SK-MEL-5 (cell line): ENCODE results near the gene TRIM17. TPM values are rescaled to one million over a fixed set of nuclear protein-coding genes. Genes with fewer than 3 reads are reported as not detected.

ENCODE experiments used
- DNase-seq: peaks from one replicate; pipeline ENCODE4 v3.0.0-alpha.2; 2016; ENCODE audit warnings: low read depth, low spot score
- in situ Hi-C: cut with HindIII; loops from 2 replicates; pipeline ENCODE4 v1.10.0; 2016; ENCODE audit warnings: low sequenced_read_pairs, high pct_unique_total_duplicates, low pct_unique_long_range_greater_than_20kb
- small RNA-seq, 2 experiments: library from RNA; depleted of rRNA; stranded (forward); fragments of <200 nt; gene quantifications; one replicate each; pipeline ENCODE3, GENCODE V24; 2014
- total RNA-seq: library from RNA; depleted of rRNA; stranded (reverse); fragments of >200 nt; shearing (Covaris generic); gene quantifications from 2 replicates; pipeline ENCODE4 v1.2.3, GENCODE V29; 2014; rRNA removed

TRIM17 gene
- total RNA-seq, 1 experiment from 2014 or later = not detected

DNA sequence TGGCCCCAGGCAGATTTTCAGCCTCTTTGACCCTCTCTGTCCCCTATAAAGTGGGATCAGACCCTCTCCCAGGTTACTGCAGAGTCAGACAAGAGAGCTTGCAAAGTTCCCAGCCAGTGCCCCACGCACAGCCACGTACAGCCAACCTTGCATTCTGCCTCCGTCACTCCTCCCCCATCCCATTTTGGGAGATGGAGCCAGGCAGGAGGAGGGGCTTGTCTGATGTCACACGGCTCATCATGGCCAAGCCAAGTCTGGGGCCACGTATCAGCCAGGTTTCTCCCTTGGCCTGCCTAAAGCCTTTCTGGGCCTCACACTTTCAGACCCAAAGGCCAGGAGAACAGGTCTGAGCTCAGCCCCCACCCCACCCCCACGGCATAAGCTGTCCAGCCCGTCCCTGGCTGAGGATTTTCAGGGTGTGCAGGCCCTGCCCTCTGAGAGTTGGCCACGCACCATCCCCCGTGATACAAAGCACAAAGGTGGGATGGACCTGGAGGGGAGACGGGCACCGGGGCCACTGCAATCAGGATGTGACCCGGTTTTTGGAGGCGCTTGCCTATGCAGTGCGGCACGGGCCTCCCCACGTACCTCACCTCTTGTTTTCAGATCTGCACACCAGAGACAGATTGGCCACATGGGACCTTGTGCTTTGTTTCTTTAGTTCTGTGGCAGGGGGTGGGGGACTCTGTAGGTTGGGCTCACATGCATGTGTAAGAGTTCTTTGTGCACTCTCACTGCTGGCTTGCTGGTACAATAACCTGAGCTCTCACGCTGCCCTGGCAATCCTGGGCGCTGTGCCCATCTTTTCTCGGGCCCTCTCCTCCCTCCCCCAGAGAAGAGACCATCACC lies 57.7 kb downstream of the TRIM17 start:
- in situ Hi-C loops = no loop called here
- no peak for DNase-seq

- in situ Hi-C loops = no loop called here
- no peak for DNase-seq
Observed at GRCh38 chr1:228358039-228358763, 58.5 kb downstream of the TRIM17 start.

Small RNA genes lying within 50 kb of the gene (small RNA-seq; reads per million reads assigned to genes)
- gene MIR4666A = 0 to 0.05 reads per million in 2 experiments

Other genes starting within 250 kb of the TRIM17 start
- 0.98 and 1.7 TPM in 2 replicates for gene OBSCN, start 208.8 kb downstream of the TRIM17 start, total RNA-seq
- 14.7 and 17.0 TPM in 2 replicates for gene TRIM11, start 10.0 kb downstream of the TRIM17 start, total RNA-seq
- gene RNF187, start 70.5 kb upstream of the TRIM17 start, total RNA-seq = 58.5 and 103 TPM in 2 replicates